Head of caudate nucleus (tissue), 42 donors: Measurements from ENCODE around the gene TRPT1.
"Not testable (repeated sequence)": the region's sequence is repeated elsewhere in the genome, so short reads cannot be mapped to it uniquely, and the experiment has no call there.

Experiments
- DNase-seq, 42 donors: peaks; one replicate each; pipeline versions ENCODE4 v3.0.0 to v3.0.0-alpha.2; 2020 to 2021; ENCODE audit warnings: mixed read lengths in 7 of 42
- intact Hi-C: fragments of 100-400 bp; cut with DNase I; formaldehyde crosslinking; loops from one replicate; pipeline ENCODE4 v1.15.0; 2022

Gene TRPT1

DNA sequence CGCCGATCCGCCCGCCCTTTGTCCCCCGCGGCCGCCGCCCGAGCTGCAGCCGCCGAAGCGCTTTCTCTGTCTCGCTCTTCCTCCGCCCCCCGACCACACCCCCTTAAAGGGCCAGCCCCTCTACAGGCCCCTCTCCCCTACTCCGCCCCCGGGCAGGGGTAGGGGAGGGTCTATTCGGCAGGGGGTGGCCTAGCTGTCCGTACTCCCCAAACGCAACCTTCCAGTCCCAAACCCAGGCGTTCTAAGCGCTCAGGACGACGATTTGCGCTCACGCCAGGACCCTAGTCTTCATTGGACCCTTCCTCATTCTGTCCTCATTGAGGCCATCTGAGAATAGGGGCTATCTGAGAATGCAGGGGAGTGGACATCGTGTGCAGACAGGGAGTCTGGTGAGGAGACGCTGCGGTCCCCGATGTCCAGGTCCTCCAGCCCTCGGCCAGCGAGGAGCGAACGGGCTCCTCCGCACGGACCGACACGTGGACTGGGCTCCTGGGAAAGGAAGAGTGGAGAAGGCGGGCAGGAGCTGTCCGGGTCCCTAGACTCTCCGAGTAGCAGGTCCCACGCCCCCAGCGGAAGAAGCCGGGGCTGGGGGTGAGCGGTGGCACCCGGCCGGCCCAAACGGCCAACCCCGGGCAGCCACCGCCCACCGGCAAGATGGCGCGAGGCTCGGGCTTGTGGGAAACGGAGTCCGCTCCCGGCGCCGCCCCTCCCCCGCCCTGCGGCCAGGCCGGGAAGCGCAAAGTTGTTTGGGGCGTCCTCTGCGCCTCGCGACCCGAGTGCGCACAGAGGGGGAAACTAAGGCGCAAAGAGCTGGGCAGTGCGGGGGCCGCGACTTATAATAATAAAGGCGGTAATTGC, 21.1 kb upstream of the TRPT1 start, which contains the start of gene PPP1R14B:
Gene PPP1R14B, minus strand, starts transcription at position 73 of the 858 bp plus-strand sequence. CDS start 270 bp downstream, outside the sequence.
- intact Hi-C loops, result no loop called here
- DNase-seq, result peak; percentile 52 to 94 (median 88)

DNA sequence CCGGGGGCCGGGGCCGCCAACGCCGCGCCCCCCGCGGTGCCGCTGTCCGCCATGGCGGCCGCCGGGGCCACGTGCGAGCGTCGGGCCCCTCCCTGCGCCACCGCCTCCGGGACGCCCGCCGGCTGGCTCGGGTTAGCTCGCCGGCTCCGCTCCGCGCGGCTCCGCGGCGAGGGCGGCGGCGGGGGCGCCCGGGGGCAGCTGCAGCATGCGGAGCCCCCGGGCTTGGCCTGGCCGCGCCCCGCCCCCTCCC, 20.6 kb upstream of the TRPT1 start:
- DNase-seq, intact Hi-C loops: not testable (repeated sequence)

DNA sequence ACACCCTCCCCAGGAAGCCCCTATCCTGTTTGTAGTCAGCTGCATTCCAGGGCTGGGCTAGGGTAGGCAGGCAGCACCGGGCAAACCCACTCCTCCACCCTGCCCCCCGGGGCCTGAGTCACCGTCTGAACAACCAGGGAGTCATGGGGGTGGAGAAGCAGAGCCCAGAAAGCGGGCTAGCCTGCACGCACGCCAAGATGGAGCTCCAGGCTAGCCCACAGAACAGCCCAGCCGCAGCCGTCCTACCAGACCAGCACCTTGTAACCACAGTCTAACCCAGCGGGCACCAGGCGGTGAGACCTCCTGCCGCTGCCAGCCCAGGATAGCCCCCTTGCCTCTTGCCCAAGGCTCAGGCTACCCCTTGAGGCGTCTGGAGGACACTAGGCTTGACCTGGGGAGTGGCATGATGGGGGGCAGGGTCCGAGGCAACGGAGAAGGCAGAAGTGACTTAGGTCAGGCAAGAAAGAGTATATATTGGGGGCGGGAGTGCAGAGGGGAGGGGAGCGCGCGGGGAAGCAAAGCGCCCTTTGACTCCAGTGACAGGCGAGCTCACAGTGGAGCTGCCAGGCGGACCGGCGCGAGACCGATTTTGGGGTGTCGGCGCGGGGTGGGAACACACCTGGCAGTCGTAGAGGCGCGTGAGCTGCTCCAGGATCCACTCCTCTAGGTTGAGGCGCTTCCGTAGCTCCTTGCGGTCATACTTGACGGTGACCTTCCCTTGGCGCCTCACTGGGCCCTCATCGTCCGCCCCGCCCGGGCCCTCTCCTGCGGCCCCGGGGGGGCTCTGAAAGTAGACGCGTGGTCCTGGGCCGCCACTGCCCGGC, 20.0 kb upstream of the TRPT1 start:
- intact Hi-C loops, result no loop called here
- DNase-seq, result peak in 18 of 42 donors; percentile 28 to 79 (median 58)

DNA sequence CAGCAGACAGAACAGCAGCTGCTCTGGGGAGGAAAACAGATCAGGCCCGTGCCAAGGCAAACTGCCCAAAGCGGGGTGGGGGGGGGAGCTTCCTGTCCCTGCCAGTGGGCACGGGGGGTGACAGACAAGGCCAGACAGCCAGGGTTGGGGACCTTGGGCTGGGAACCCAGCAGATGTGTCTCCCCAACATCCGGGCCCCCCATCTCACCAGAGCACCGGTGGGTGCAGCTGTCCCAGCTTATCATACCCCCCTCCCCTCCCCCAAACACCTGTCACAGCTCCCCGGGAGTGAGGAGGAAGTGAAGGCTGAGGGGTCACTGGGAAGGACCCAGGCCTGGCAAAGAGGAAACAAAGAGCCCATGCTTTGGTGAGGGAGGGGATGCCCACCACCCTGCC, 19.4 kb upstream of the TRPT1 start:
- intact Hi-C loops, result no loop called here
- peak in 25 of 42 donors; percentile 38 to 84 (median 62) for DNase-seq

DNA sequence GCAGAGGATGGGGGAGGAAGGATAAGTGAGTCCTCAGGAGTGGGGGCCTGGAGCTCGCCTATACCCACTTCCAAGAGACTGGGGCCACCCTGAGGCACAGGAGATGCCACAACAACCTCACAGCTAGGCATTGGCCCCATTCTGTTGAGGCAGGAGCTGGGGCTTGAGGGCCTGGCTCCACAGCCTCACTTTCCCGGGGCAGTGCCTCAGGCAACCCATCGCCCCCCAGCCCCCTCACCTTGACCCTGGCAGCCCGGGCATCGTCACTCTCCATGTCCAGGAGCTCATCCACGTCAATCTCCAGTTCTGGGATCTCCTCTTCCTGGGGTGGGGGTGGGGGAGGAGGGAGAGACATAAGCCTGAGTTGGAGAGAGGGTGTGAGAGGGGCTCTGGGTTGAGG, 19.0 kb upstream of the TRPT1 start:
- DNase-seq, result no peak
- intact Hi-C loops, result no loop called here

DNA sequence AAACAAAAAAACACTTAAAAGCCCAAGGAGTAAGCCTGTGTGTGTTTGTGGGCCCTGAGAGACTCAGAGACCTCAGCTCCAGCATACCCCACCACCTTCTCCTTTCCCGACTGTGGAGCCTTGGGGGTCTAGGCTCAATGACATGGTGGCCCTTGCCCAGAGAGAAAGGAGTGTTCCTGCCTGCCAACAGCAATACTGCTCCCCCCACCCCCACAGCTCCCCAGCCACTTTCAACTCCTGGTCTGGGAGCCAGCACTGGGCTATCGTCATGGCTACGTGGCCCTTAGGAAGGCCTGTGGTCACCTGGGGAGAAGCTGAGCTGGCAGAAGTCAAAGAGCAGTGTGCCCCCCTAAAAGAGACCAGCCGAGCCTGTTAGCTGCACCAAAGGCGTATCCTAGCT, 18.1 kb upstream of the TRPT1 start:
- no peak for DNase-seq
- intact Hi-C loops, result no loop called here

DNA sequence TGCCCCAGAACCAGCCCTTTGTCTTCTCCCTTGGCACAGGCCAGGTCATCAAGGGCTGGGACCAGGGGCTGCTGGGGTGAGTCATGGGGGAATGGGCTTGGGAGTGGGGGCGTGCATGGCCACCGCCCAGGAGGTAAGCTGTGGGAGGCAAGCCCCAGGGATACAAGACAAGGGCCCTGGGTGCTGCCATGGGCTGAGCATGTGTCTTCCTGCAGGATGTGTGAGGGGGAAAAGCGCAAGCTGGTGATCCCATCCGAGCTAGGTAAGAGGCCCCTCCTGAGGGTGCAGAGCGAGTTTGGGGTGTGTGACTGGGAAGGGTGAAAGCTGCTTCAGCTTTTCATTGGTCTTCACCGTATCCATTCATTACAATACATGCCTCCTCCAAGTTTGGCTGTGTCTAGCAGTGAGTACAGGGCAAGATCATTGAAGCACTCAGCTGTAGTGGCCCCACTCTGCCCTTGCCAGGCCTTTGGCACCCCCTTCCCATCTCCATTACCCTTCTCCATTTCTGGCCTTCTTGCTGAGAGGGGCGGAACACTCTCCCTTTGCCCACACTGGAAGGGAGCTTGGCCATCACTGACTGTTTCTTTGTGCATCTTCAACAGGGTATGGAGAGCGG, 17.4 kb upstream of the TRPT1 start:
- DNase-seq, result no peak
- intact Hi-C loops, result no loop called here

DNA sequence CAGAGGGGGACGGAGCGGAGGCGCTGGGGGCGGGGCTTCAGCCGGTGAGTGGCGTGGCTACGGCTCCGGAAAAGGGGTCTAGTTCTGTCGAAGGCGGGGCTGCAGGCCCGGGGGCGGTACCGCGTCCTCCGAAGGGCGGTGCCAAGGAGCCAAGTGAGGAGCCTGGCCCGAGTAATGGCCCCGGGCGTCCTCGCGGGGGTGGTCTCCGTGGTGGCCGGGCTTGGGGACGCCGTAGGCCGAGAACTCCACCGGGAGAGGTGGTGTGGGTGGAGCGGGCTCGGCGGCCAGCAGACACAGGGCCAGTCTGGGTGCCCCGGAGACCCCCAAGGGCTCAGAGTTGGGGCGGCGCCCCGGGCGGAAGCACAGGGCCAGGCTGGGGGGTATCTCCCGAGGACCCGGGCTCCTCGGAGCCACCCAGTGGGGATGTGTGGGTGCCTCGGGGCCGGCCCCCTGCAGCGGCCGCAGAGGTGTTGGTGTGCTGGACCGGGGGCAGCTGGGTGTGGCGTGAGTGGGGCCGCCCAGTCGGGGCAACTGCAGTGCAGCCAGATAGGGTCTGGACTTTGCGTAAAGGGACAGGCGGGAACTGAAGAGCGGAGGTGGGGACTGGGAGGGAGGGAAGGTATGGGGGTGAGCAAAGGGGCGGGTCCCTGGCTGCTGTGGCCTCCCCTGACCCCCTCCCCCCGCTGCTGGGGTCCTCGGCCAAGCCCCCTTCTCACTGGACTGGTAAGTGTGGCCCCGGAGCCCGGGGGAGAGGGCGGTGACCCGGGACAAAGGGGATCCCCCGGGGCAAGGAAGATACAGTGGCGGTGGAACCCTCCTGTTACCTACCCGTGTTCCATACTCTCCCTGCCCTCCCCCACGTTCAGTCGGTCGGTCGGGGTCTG, 15.7 kb upstream of the TRPT1 start:
- DNase-seq, result peak in 8 of 42 donors; percentile 98 to 100 (median 100)
- intact Hi-C loops, result no loop called here

DNA sequence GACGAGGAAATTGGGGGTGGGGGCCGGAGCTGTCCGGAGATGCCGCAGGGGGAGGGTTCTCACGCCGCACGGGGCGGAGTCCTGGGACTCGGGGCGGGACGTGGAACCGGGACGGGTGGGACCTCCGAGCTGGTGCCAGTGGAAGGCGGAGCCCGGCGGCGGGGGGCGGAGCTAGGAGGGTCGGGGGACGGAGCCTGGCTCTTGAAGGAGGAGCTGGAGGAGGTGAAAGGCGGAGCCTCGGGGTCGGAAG, 15.2 kb upstream of the TRPT1 start:
- intact Hi-C loops, result no loop called here
- peak in 34 of 42 donors; percentile 99 to 100 (median 100) for DNase-seq

DNA sequence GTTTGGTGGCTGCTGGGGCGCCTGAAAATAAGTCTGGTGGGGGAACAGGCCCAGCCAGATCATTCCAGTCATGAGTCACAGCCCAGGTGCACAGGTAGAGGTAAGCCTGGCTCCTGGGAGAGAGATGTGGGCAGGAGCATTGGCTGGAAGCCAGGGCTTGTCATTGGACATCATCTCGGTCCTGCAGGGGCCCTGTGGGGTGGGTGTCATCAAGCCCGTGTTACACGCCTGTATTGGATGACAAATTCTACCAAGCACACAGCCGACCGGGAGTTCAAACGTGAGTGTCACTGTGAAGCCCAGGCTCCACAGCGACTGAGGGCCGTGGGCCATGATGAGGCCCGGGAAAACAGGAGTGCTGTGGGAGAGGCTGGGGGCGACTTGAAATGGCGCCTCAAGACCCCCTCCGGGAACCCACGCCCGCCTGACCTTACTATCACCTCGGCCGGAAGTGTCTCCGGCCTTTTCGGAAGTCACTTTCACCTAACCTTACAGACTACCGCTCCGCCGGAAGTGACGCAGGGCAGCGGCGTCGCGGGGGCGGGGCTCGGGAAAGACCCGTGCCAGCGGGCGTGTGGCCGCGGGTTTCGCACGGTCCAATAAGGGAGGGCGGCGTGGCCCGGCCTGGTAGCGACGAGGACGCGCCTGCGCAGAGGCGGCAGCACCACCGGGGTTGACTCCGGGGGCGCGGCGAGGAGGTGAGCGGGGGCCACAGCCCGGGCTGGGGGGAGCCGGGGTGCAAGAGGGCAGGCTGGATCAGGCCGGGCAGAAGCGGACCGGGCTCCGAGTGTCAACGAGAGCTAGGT, 14.7 kb upstream of the TRPT1 start, which contains the start of gene FKBP2:
Gene FKBP2, plus strand, starts transcription at position 661 of the 806 bp plus-strand sequence. CDS start 1,293 bp downstream, outside the sequence.
- intact Hi-C loops, result no loop called here
- peak; percentile 92 to 99 (median 97) for DNase-seq

DNA sequence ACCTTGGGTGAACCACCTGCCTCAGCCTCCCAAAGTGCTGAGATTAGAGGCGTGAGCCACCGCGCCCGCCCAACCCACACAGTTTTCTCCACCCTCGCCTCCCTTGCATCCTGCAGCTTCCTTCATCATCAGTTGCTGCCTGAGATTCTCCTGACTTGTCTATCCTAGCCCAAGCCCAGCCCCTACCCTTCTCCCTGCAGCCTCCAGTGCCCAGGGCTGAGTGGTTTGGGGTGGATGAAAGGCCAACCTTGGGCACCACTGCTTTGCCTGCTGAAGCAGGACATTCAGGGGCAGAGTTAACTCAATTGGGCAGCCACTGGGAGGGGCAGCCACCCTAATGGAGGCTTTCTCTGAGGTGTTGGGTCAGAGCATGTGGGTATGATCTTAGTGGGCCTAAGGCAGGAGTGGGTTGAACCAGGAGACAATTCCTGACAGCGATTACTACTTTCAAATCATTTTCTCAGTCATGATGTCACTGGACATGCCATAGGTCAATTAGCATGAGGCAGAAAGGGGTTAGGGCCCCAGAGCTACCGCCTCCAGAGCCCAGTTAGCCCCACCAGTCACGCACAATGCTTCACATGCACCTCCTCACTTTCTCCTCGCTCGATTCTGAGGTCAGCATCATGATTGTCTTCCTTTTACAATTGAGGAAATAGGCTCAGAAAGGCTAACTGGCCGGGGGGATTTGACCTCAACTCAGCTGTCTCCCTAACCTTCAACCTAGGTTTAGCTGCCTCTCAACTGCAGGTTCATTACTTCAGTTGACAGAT, 13.9 kb upstream of the TRPT1 start:
- intact Hi-C loops, result no loop called here
- DNase-seq, result peak in 4 of 42 donors; percentile 2 to 60 (median 54)

DNA sequence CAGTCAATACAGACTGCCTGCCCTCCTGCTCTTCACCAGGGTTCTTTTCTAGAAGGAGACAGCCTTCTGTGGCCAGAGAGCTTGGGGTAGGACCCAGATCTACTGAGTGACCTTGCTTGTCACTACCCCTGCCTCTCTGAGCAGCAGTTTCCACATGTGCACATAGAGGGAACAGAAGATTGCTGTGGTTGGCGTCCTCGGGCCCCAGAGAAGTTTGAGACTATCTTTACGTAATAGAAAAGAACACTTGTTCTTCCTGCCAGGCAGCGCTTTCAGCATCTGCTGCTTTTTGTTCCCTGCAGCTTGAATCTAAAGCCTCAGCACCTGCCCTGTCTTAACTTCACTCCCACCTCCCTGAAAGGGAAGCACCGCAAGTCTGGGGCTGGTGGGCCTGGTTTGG, 13.0 kb upstream of the TRPT1 start:
- intact Hi-C loops, result no loop called here
- DNase-seq, result peak in 4 of 42 donors; percentile 51 to 64 (median 56)

DNA sequence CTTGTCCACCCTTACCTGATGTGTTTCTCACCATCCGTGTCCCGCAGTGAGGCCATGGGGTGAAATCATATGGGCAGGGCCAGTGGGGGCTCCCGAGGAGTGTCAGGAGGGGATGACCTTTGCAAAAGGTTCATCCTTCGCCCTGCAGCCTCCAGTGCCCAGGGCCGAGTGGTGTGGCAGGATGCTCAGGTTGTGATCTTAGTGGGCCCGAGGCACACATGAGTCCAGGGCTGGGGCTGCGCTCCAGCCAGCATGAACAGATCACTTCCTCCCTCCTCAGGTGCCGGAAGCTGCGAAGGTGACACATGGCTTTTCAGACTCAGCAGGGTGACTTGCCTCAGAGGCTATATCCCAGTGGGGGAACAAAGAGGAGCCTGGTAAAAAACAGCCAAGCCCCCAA, 12.1 kb upstream of the TRPT1 start:
- intact Hi-C loops, result no loop called here
- peak in 1 of 42 donors; percentile 1 for DNase-seq

DNA sequence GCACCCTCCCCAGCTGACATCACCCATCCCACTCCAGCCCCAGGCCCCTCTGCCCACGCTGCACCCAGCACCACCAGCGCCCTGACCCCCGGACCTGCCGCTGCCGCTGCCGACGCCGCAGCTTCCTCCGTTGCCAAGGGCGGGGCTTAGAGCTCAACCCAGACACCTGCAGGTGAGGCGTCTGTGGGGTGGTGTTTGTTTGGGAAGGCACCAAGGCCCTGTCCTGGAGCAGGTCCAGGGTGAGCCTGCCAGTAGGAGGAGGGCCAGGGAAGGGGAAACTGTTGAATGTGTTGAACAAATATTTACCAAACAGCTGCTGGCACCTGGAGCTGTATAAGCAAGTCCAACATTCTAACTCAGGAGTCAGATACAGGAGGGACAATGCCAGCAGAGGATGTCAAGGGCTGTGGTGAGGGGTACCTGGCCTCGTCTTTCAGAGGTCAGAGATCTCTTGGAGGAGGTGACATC, 11.5 kb upstream of the TRPT1 start:
- peak in 1 of 42 donors; percentile 2 for DNase-seq
- intact Hi-C loops, result no loop called here

DNA sequence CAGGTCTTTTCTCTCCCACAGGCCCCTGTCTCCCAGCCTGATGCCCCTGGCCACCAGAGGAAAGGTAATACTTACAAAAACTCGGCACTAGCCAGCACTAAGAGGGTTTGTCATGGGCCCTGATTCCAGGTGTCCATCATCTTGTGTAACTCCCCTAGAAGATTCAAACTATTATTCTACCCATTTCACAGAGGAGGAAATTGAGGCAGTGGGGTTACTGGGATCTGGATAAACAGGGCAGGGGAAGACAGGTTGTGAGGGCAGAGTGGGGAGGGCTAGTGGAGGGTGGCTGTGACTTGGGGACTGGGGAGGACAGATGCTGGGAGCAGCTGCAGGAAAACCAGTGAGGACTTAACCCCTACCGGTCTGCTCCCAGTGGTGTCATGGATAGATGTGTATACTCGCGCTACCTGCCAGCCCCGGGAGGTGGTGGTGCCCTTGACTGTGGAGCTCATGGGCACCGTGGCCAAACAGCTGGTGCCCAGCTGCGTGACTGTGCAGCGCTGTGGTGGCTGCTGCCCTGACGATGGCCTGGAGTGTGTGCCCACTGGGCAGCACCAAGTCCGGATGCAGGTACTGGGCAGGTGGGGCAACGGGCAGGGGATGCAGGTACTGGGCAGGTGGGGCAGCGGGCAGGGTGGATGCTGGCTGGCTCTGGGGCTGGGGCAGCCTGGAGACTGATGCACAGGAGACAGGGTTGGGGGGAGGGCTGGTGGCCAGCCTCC, 9.6 kb upstream of the TRPT1 start:
- no peak for DNase-seq
- intact Hi-C loops, result no loop called here

DNA sequence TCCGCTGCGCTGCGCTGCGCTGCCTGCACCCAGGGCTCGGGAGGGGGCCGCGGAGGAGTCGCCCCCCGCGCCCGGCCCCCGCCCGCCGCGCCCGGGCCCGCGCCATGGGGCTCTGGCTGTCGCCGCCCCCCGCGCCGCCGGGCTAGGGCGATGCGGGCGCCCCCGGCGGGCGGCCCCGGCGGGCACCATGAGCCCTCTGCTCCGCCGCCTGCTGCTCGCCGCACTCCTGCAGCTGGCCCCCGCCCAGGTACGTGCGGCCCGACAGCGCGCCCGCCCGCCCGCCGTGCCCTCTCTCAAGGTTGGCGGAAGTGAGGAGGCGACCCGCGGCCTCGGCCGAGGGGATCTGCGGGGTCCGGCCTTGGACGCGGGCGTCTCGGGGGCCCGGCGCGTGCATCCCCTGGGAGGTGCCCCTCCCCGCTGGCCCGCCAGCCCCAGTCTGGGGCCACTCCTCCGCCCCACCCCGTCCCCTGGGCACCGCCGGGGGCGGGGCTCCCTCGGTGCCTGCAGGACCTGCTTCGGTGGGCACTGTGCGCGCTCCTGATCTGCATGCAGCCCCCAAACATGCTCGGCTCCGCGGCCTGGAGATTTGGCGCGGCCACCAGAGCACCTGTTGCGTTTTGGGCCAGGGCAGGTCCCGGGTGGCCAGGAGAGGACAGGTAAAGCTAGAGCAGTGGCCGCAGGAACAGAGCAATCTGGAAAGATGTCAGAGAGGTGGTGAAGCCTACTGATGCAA, 8.8 kb upstream of the TRPT1 start:
- intact Hi-C loops, result no loop called here
- DNase-seq, result peak in 6 of 42 donors; percentile 33 to 50 (median 39)
